Left lung (tissue), 10 donors: Measurements from ENCODE around the gene SIK1. TPM values are rescaled to one million over a fixed set of nuclear protein-coding genes. Genes with fewer than 3 reads are reported as not detected.
"Not testable (repeated sequence)": the region's sequence is repeated elsewhere in the genome, so short reads cannot be mapped to it uniquely, and the experiment has no call there.

Experiments used
- ATAC-seq: fragments of 200-7000 bp; cut with Tn5 transposase; one replicate; pipeline ENCODE4 v1.9.1; 2020; ENCODE audit warnings: moderate library complexity
- DNase-seq, 4 donors: peaks; one replicate each; pipeline ENCODE4 v3.0.0-alpha.2; 2013 to 2020
- H3K27ac ChIP-seq, 2 donors: fragments of 200-600 bp; sonication (generic) in 1 of 2; one replicate each; pipeline versions ENCODE4 v1.5.0 to v1.8.0; 2020 to 2021
- H3K27me3 ChIP-seq, 2 donors: fragments of 200-600 bp; sonication (generic) in 1 of 2; one replicate each; pipeline versions ENCODE4 v1.5.0 to v1.8.0; 2020 to 2021
- H3K36me3 ChIP-seq, 2 donors: fragments of 200-600 bp; sonication (generic) in 1 of 2; one replicate each; pipeline versions ENCODE4 v1.5.0 to v1.8.0; 2020 to 2021
- H3K4me1 ChIP-seq, 2 donors: fragments of 200-600 bp; one replicate each; pipeline ENCODE4 v1.8.0; 2021
- H3K4me3 ChIP-seq, 2 donors: fragments of 200-600 bp; sonication (generic) in 1 of 2; one replicate each; pipeline versions ENCODE4 v1.5.0 to v1.8.0; 2020 to 2021; ENCODE audit warnings: mild to moderate bottlenecking in 1 of 2
- H3K9me3 ChIP-seq, 2 donors: fragments of 200-600 bp; sonication (generic) in 1 of 2; one replicate each; pipeline versions ENCODE4 v1.5.0 to v1.8.0; 2020 to 2021
- intact Hi-C, 2 donors: fragments of 100-400 bp; cut with DNase I; formaldehyde crosslinking; loops; one replicate each; pipeline versions ENCODE4 v1.11.2 to v1.14.2; 2022
- polyA plus RNA-seq, 6 donors: library from polyadenylated mRNA; unstranded; fragments of 120-200 nt; gene quantifications; one replicate each; pipeline ENCODE4 v1.2.1, GENCODE V29; 2013; ENCODE audit not compliant: insufficient read length in 6 of 6
- total RNA-seq, 2 donors: library from RNA; stranded (reverse); fragmentation: NEBNext Ultra II Directional; extraction: Animal tissue kit (Norgen Biotek cat#: 25700); gene quantifications; one replicate each; pipeline ENCODE4 v1.2.1, GENCODE V29; 2021
- donor health status: DM: no; HTN: yes; CAD: no.
- donor health status: DM: no; HTN: no; CAD: no.

Gene SIK1
- total and polyA plus RNA-seq, 8 donors = 5.7 to 61.0 (median 24.5) TPM

DNA sequence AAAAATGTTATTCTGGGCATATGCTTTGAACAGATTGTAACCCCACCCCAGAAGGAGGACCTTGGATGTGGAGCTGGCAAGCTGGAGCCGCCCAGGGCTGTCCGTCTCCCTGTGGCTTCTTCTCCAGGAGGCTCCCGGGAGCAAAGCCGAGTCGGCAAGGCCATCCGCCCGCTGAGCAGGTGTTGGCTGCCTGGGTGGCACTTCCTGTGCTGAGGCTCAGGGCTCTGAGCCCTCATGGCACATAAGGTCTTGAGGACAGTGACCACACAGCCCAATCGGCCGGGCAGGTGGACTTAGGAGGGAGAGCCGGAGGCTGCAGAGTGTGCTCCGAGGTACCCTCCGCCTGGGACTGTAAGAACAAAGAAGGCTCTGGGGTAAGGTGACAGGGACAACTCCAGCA lies 28.8 kb upstream of the SIK1 start:
- intact Hi-C loops, H3K4me3 ChIP-seq, H3K36me3 ChIP-seq, H3K9me3 ChIP-seq, H3K4me1 ChIP-seq, H3K27me3 ChIP-seq, H3K27ac ChIP-seq, ATAC-seq, DNase-seq: not testable (repeated sequence)

DNA sequence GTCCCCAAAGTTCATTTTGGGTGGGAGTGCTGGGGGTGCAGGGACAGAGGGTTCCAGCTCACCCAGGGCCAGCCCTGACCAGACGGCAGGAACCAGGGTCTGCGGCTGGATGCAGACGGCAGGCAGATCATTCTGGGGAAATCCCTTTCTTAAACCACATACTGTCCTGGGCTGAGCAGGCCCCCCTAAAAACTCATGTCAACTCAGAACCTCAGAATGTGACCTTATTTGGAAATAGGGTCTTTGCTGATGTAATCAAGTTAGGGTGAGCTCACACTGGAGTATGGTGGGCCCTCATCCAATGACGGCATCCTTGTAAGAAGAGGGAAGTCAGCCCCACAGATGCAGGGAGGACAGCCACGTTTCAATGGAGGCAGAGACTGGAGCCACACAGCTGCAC lies 27.2 kb upstream of the SIK1 start:
- H3K27ac ChIP-seq, H3K4me1 ChIP-seq, H3K9me3 ChIP-seq, intact Hi-C loops, H3K4me3 ChIP-seq, DNase-seq, ATAC-seq, H3K27me3 ChIP-seq, H3K36me3 ChIP-seq: not testable (repeated sequence)

DNA sequence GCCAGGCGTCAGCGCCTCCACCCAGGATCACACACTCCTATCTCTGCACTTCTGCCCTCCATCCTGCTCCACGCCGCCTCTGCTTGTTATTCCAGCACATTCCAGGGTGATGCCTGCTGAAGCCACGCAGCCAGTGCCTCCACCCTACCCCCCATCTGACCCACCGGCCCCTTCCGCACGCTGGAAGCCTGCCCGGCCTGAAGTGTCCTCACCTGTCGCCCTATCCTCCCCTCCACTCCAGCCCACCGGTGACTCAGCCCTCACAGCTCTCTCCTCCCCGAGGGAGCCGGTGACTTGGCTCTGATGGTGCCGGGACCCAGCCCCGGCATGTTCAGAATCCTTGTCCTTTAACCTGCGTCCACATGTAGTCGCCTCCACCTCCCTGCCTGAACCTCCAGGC lies 24.9 kb upstream of the SIK1 start:
- DNase-seq, H3K4me1 ChIP-seq, H3K4me3 ChIP-seq, intact Hi-C loops, H3K27ac ChIP-seq, H3K9me3 ChIP-seq, H3K27me3 ChIP-seq, H3K36me3 ChIP-seq: not testable (repeated sequence)
- peak; percentile 62 for ATAC-seq

DNA sequence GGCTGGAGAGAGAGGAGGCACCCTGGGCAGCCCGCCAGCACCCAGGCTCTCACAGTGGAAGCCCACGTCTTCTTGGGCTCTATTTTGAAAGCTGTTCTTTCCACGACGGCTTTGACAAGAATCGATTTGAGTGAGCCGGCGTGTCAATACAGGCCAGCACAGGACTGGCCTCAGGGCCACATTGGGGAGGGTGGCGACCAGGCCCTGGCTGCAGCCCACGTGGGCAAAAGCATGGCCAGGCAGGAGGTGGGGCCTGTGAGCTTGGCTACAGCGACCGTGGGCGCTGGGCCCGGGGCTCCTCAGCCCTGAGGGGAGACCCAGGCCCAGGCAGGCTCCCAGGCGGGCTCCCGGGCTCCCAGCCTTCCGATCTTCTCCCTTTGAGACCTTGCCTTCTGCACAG lies 23.4 kb upstream of the SIK1 start:
- ATAC-seq, DNase-seq, H3K4me1 ChIP-seq, H3K27me3 ChIP-seq, H3K27ac ChIP-seq, intact Hi-C loops, H3K36me3 ChIP-seq, H3K9me3 ChIP-seq, H3K4me3 ChIP-seq: not testable (repeated sequence)

DNA sequence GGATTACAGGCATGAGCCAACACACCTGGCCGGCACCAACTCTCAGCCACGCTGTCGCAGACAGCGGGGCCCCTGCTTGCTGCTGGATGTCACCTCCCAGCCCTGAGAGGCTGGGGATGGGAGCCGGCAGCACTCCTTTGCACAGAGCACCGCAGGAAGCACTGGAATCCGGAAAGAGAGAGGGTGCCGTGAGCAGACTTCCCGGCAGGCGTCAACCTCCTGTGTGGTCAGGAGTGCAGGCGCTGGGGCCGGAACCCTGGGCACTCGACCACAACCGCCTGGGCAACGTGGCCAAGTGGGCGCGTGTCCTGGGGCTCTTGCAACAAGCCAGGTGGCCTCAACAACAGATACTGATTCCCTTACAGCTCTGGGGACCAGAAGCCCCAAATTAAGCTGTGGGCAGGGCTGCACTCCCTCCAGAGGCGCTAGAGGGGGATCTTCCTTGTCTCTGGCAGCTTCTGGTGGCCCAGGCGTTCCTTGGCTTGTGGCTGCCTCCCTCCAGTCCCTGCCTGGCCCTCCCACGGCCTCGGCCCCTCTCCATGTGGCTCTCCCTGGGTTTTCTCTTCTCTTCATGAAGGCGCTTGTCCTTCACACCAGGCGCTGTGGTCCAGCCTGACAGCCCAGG lies 20.5 kb upstream of the SIK1 start:
- H3K36me3 ChIP-seq, DNase-seq, H3K4me1 ChIP-seq, H3K9me3 ChIP-seq, H3K27ac ChIP-seq, H3K4me3 ChIP-seq, H3K27me3 ChIP-seq, intact Hi-C loops: not testable (repeated sequence)
- peak; percentile 60 for ATAC-seq

DNA sequence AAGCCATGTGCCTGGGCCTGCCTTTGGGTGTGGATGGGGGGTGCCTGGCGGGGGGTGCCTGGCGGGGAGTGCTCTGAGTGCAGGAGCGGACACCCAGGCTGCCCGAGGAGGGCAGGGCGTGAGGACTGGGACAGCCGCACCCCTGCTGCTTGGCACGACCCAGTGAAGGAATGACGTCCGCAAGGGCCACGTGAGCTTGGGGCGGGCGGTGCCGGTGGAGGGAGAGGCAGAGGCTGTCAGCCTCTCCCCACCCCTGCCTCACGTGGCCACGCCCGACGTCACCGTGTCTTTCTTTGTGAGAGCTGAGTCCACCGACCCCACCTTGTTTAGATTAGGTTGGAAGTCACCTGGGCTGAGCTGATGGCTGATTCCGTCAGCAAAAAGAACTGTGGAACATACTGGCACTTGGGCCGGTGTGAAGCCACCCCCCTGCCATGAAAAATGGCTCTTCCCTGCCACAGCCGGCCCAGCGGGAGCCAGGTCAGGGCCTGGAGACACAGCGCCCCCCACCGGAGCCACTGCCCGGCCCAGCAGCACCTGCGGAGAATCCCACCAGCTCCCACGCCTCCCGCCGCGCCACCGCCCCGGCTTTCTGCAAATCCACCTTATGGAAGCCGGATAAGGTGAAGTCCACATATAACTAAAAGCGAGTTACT lies 19.5 kb upstream of the SIK1 start:
- H3K4me1 ChIP-seq, H3K27ac ChIP-seq, H3K4me3 ChIP-seq, H3K9me3 ChIP-seq, intact Hi-C loops, H3K36me3 ChIP-seq, DNase-seq, H3K27me3 ChIP-seq: not testable (repeated sequence)
- ATAC-seq = peak; percentile 61

DNA sequence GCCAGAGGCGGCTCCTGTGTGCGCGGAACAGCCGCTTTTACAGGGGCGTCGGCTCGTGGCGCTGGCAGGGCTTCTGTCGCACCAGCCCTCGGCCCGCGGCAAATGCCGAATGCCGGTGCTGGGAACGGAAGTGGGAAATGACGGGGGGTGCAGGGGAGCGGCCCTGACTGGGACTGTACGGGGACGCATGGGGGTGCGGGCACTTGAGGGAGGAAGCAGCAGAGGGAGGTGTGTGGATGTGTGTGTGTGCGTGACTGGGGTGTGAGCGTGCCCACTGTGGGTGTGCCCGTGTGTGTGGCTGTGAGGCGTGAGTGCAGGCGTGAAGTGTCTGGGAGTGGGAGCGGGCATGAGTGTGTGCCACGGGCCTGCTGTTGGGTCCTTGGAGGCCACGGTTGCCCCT lies 17.6 kb upstream of the SIK1 start:
- H3K4me1 ChIP-seq, ATAC-seq, intact Hi-C loops: not testable (repeated sequence)

DNA sequence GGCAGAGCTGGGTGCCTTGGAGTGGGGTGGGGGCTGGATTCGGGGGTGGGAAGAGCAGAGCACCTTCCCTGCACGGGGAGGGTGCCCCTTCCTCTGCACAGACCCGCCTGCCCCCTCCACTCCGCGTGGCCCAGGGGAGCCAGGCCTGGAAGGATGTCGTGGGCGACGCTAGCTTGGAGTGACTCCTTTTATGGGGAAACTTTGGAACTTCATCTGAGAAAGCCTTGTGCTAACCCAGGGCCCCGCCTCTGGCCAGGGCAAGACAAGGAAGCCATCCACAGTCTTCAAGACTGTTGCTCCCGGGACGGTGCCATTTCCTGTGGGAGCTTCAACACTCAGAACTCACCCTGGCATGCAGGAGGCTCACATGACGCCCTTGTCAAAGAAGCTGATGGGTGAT lies 15.6 kb upstream of the SIK1 start:
- H3K4me3 ChIP-seq, H3K27me3 ChIP-seq, H3K27ac ChIP-seq, intact Hi-C loops, H3K4me1 ChIP-seq, ATAC-seq, DNase-seq, H3K9me3 ChIP-seq, H3K36me3 ChIP-seq: not testable (repeated sequence)

More for the DNA sequence above, 17.6 kb upstream of the SIK1 start:
- not testable (repeated sequence) for H3K27me3 ChIP-seq, H3K9me3 ChIP-seq, H3K36me3 ChIP-seq, H3K4me3 ChIP-seq, H3K27ac ChIP-seq
- peak in 1 of 4 donors; percentile 24 for DNase-seq

DNA sequence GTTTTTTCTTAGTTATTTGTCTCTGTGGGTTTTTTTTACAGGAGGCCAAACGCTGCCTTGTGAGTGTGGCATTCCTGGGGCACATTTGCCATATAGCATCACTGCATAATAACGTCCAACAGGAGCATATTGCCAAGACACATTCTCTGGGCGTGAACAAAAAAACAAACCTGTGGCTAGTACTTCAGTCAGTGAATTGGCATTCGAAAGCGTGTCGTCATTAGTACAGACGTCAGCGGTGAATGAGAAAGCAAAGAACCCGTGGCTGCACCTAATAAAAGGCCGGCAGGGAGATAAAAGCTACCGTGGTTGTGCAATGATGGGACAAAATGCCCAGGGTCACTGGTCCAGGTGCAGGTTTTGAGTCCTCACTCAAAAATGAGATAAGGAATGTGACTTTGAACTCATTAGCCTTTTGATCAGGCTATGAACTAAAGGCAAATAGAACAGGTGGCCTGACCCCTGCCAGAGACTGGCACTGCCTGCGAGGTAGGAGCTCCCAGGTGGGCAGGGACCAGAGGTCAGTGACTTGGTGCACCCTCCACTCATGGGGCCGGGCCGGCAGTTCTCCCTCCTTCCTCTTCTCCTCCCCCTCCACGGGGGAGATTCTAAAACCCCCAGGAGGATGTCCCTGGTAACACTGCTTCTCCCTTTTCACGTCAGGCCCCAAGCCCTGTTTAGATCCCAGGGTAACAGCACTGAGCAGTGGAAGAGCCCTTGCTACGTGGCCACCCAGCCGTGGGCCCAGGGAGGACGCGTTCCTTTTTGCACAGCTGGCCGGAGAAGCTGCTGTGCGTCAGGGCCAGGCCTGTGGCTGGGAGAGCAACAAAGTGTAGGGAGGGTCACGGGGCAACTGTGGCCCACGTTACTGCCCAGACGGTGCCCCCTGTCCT lies 14.2 kb upstream of the SIK1 start:
- peak; percentile 57 for ATAC-seq
- H3K4me1 ChIP-seq, H3K36me3 ChIP-seq, DNase-seq, H3K27me3 ChIP-seq, H3K27ac ChIP-seq, H3K9me3 ChIP-seq, intact Hi-C loops, H3K4me3 ChIP-seq: not testable (repeated sequence)

DNA sequence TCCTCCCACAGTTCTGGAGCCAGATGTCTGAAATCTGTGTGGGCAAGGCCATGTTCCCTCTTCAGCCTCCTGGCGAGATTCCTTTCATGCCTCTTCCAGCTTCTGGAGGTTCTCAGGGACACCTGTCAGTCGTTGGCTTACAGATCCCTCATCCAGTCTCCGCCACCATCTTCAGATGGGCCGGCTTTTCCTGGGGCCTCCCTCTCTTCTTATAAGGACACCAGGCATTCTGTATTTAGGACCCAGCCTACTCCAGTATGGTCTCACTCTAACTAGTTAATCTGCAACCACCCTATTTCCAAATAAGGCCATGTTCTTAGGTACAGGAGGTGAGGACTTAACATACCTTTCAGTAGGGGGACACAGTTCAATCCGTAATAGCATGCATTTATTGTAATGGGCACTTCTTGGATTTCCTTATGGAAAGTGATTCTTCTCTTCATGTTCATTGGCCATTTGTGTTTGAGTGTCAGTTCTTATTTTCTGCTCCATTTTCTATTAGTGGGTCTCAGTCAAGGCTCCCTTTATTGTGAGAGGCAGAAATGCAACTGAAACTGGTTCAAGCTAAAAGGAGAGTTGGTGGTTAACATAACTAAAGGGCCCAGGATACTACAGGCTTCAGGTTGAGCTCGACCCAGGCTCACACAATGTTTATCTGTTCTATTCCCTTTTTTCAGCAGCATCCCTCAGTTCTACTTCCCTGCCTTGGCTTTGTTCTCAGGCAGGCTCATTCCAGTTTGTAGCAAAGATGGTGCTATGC lies 12.6 kb upstream of the SIK1 start:
- H3K9me3 ChIP-seq, intact Hi-C loops, H3K4me3 ChIP-seq, H3K36me3 ChIP-seq, H3K4me1 ChIP-seq, H3K27me3 ChIP-seq, H3K27ac ChIP-seq: not testable (repeated sequence)
- DNase-seq (peak in 1 of 4 donors; percentile 31), ATAC-seq (peak; percentile 42)

DNA sequence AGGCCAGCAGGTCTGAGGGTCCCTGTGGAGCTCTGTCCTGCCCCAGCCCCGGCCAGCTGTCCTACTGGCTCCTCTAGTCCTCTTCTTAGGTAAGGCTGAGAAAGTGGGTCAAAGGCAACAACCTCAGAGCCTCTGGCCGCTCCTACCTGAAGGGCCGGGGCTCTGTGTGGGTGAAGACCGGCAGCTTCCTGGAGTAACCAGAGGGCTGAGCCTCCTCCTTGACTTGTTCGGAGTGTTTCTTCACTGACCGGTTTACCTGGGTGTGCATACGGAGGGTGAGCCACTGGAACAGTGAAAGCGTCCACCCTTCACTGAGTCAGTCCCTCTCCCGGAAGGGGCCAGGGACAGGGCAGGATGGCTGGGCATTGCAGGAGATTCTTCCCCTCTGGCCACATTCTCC lies 9.3 kb upstream of the SIK1 start:
- ATAC-seq = peak; percentile 76
- intact Hi-C loops, H3K27me3 ChIP-seq, H3K4me3 ChIP-seq, H3K4me1 ChIP-seq, H3K27ac ChIP-seq, DNase-seq, H3K9me3 ChIP-seq, H3K36me3 ChIP-seq: not testable (repeated sequence)

DNA sequence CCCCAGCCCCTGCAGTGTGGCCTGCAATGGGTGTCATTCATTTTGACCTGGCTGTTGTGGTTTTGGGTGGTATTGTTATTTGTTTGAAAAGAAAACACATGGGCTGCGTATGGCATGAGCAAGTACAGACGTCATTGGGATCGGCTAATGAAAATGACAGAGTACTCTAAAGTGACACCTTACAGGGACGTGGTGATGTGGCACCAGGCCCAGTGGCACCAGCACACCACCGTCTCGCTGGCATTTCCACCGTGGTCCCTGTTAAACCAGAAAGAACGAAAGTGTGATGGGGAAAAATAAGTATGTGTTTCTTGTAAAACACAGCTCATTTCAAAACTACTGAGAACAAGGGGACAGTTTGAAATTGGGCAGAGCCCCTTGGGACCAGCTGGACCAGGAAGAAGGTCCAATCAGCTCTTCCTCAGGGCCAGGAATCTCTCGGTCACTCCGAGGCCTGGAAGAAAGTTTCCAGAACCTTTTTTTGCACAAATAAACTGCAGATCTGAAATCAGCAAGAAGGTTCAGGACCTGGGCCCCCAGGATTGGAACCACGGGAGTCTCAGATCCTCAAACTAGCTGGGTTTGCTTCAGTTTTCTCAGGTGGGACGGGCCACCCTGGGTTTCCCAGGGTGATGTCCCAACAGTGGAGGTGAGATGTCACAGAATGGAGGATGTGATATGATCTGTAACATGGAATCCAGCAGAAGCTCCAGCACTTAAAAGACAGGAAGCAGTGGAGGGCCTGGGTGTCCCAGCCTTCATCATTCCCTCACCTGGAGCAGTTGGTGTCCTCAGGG lies 6.6 kb upstream of the SIK1 start:
- H3K27me3 ChIP-seq, H3K4me3 ChIP-seq, H3K9me3 ChIP-seq, H3K4me1 ChIP-seq, intact Hi-C loops, H3K27ac ChIP-seq, ATAC-seq, DNase-seq, H3K36me3 ChIP-seq: not testable (repeated sequence)
